ENCODE data around the gene MAP7.

DNA sequence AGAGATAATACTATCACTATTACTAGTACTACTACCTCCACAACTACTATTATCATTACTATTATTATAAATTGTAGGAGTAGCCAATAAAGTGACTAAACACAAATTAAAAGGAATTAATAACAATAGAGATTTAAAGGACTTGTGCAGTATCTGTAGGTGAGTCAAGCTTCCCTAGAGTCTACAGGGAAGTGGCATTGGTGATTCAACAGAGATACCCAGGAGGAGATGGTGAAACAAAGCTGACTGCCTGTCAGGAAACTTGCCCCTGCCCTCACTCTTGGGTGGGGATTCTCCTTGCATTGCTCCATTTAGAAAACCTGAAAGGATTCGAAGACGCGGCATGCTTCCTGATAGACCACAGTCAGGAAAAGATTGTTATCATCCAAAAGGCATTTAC is 237.2 kb downstream of the MAP7 start:
- TF ChIP-seq, protein P1, sequence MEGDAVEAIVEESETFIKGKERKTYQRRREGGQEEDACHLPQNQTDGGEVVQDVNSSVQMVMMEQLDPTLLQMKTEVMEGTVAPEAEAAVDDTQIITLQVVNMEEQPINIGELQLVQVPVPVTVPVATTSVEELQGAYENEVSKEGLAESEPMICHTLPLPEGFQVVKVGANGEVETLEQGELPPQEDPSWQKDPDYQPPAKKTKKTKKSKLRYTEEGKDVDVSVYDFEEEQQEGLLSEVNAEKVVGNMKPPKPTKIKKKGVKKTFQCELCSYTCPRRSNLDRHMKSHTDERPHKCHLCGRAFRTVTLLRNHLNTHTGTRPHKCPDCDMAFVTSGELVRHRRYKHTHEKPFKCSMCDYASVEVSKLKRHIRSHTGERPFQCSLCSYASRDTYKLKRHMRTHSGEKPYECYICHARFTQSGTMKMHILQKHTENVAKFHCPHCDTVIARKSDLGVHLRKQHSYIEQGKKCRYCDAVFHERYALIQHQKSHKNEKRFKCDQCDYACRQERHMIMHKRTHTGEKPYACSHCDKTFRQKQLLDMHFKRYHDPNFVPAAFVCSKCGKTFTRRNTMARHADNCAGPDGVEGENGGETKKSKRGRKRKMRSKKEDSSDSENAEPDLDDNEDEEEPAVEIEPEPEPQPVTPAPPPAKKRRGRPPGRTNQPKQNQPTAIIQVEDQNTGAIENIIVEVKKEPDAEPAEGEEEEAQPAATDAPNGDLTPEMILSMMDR (IDR thresholded peaks at IDR 0.05), result no peak
- TF ChIP-seq POLR2A (IDR thresholded peaks at IDR 0.05), result no peak
